NCI-H1105 (cell line): ENCODE data around the gene ERFE.

Source experiments
- DNase-seq: peaks from one replicate; lab custom pipeline; 2025; lab: John Stamatoyannopoulos, UW

The ERFE gene

GRCh38 chr2:238139196-238140039 lies 19.4 kb upstream of the ERFE start:
- no peak for DNase-seq

- no peak for DNase-seq
Measured at GRCh38 chr2:238140040-238140439, 18.7 kb upstream of the ERFE start.

GRCh38 chr2:238140721-238141540 lies 17.8 kb upstream of the ERFE start:
- no peak for DNase-seq

GRCh38 chr2:238141541-238142318 lies 17.0 kb upstream of the ERFE start:
- DNase-seq, result no peak

GRCh38 chr2:238142382-238143205 lies 16.2 kb upstream of the ERFE start:
- DNase-seq, result no peak

GRCh38 chr2:238143239-238143951 lies 15.4 kb upstream of the ERFE start:
- no peak for DNase-seq

GRCh38 chr2:238144262-238144661 lies 14.5 kb upstream of the ERFE start:
- DNase-seq, result no peak

GRCh38 chr2:238145046-238145445 lies 13.7 kb upstream of the ERFE start:
- no peak for DNase-seq

GRCh38 chr2:238145851-238146250 lies 12.9 kb upstream of the ERFE start:
- DNase-seq, result no peak

GRCh38 chr2:238146884-238147544 lies 11.8 kb upstream of the ERFE start:
- no peak for DNase-seq

GRCh38 chr2:238148981-238149380 lies 9.8 kb upstream of the ERFE start:
- no peak for DNase-seq

- DNase-seq, result no peak
Measured at GRCh38 chr2:238149841-238150572, 8.8 kb upstream of the ERFE start.

GRCh38 chr2:238150686-238151085 lies 8.1 kb upstream of the ERFE start:
- no peak for DNase-seq

GRCh38 chr2:238151205-238151604 lies 7.6 kb upstream of the ERFE start:
- DNase-seq, result no peak

GRCh38 chr2:238151628-238152235 lies 7.0 kb upstream of the ERFE start:
- no peak for DNase-seq

GRCh38 chr2:238152771-238153688 lies 5.7 kb upstream of the ERFE start:
- no peak for DNase-seq

- DNase-seq, result no peak
Measured at GRCh38 chr2:238154570-238154969, 4.2 kb upstream of the ERFE start.
